ENCODE measurements around the gene RNF126.

The RNF126 gene

GRCh38 chr19:620166-620862 lies 42.7 kb downstream of the RNF126 start:
- TF ChIP-seq CTCF (IDR thresholded peaks at IDR 0.05; ENCODE audit: low read depth, low read length, missing control alignments), result no peak
- no peak overlapping the region for H3K4me3 ChIP-seq (ENCODE audit: low read depth, low read length)
- in situ Hi-C loops (cut with HindIII; ENCODE audit: low sequenced_read_pairs), result no loop called here
- no peak for DNase-seq (ENCODE audit: low read depth)

- DNase-seq (ENCODE audit: low read depth), result no peak
- in situ Hi-C loops (cut with HindIII; ENCODE audit: low sequenced_read_pairs), result no loop called here
- TF ChIP-seq CTCF (IDR thresholded peaks at IDR 0.05; ENCODE audit: low read depth, low read length, missing control alignments), result no peak
- no peak overlapping the region for H3K4me3 ChIP-seq (ENCODE audit: low read depth, low read length)
Observed at GRCh38 chr19:619286-620002, 43.6 kb downstream of the RNF126 start.

GRCh38 chr19:618674-619285 lies 44.2 kb downstream of the RNF126 start:
- no peak for DNase-seq (ENCODE audit: low read depth)
- H3K4me3 ChIP-seq (ENCODE audit: low read depth, low read length), result no peak overlapping the region
- no peak for TF ChIP-seq CTCF (IDR thresholded peaks at IDR 0.05; ENCODE audit: low read depth, low read length, missing control alignments)
- in situ Hi-C loops (cut with HindIII; ENCODE audit: low sequenced_read_pairs), result no loop called here

- in situ Hi-C loops (cut with HindIII; ENCODE audit: low sequenced_read_pairs), result no loop called here
- no peak for TF ChIP-seq CTCF (IDR thresholded peaks at IDR 0.05; ENCODE audit: low read depth, low read length, missing control alignments)
- no peak overlapping the region for H3K4me3 ChIP-seq (ENCODE audit: low read depth, low read length)
- no peak for DNase-seq (ENCODE audit: low read depth)
Observed at GRCh38 chr19:618247-618619, 44.8 kb downstream of the RNF126 start.

- no peak for TF ChIP-seq CTCF (IDR thresholded peaks at IDR 0.05; ENCODE audit: low read depth, low read length, missing control alignments)
- in situ Hi-C loops (cut with HindIII; ENCODE audit: low sequenced_read_pairs), result no loop called here
- H3K4me3 ChIP-seq (ENCODE audit: low read depth, low read length), result no peak overlapping the region
- no peak for DNase-seq (ENCODE audit: low read depth)
Observed at GRCh38 chr19:617551-618246, 45.3 kb downstream of the RNF126 start.

- TF ChIP-seq CTCF (IDR thresholded peaks at IDR 0.05; ENCODE audit: low read depth, low read length, missing control alignments), result no peak
- in situ Hi-C loops (cut with HindIII; ENCODE audit: low sequenced_read_pairs), result no loop called here
- no peak overlapping the region for H3K4me3 ChIP-seq (ENCODE audit: low read depth, low read length)
- DNase-seq (ENCODE audit: low read depth), result no peak
Observed at GRCh38 chr19:616747-617526, 46.1 kb downstream of the RNF126 start.

Measured in astrocyte of the cerebellum (primary cell).